Upper lobe of right lung (tissue), 1 donor: ENCODE measurements around the gene PPP1R14C. TPM values are rescaled to one million over a fixed set of nuclear protein-coding genes. Genes with fewer than 3 reads are reported as not detected.

Experiments used
- ATAC-seq: fragments of 200-7000 bp; cut with Tn5 transposase; one replicate; pipeline ENCODE4 v1.9.1; 2020; ENCODE audit warnings: mild to moderate bottlenecking, moderate library complexity
- DNase-seq: peaks from one replicate; pipeline ENCODE4 v3.0.0-alpha.2; 2020
- H3K27ac ChIP-seq: fragments of 200-600 bp; one replicate; pipeline ENCODE4 v1.8.0; 2022
- H3K27me3 ChIP-seq: fragments of 200-600 bp; one replicate; pipeline ENCODE4 v1.8.0; 2022; ENCODE audit warnings: mild to moderate bottlenecking
- H3K36me3 ChIP-seq: fragments of 200-600 bp; one replicate; pipeline ENCODE4 v1.8.0; 2022
- H3K4me1 ChIP-seq: fragments of 200-600 bp; one replicate; pipeline ENCODE4 v1.8.0; 2022
- H3K4me3 ChIP-seq: fragments of 200-600 bp; one replicate; pipeline ENCODE4 v1.8.0; 2022; ENCODE audit warnings: mild to moderate bottlenecking
- H3K9me3 ChIP-seq: fragments of 200-600 bp; one replicate; pipeline ENCODE4 v1.8.0; 2022
- intact Hi-C: fragments of 100-400 bp; cut with DNase I; formaldehyde crosslinking; loops from one replicate; pipeline ENCODE4 v1.11.0; 2022
- total RNA-seq: library from RNA; stranded (reverse); fragmentation: NEBNext Ultra II Directional; extraction: Animal tissue kit (Norgen Biotek cat#: 25700); gene quantifications from one replicate; pipeline ENCODE4 v1.2.1, GENCODE V29; 2021
- TF ChIP-seq, protein P1 (sequence below): fragments of 200-600 bp; IDR thresholded peaks from one replicate; pipeline ENCODE4 v1.8.0; 2022; ENCODE audit warnings: antibody characterized with exemption
- donor health status: DM: no; HTN: yes; CAD: no; lungs with severe emphysema.

Gene PPP1R14C
- total RNA-seq, 1 donor from 2014 or later = 10.0 TPM

DNA sequence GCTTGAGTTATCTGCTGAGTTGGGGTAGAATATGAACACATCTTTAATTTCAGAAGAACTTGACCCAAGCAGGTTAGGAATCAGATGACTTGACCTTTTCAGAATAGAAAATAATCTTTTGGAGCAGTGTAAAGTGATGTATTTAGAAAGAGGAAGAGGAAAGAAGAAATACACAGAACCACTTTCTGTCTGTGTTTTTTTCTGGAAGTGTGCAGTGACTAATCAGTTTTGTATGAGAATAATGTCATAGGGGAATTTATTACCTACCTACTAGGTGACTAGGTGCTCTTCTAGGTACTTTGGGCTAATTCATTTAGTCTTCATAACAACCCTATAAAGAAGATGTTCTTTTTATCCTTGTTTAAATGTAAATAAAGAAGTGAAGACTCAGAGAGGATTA lies 3.0 kb downstream of the PPP1R14C start:
- DNase-seq (no peak), ATAC-seq (no peak)
- H3K4me1 ChIP-seq = peaks cover 18% of the 10 kb centered on the region
- no peaks in the 10 kb centered on the region for H3K9me3 ChIP-seq
- intact Hi-C loops = no loop called here
- peaks cover 56% of the 10 kb centered on the region for H3K27me3 ChIP-seq
- peak overlapping the region; percentile 31 for H3K27ac ChIP-seq
- H3K4me3 ChIP-seq = no peak overlapping the region
- TF ChIP-seq, protein P1, sequence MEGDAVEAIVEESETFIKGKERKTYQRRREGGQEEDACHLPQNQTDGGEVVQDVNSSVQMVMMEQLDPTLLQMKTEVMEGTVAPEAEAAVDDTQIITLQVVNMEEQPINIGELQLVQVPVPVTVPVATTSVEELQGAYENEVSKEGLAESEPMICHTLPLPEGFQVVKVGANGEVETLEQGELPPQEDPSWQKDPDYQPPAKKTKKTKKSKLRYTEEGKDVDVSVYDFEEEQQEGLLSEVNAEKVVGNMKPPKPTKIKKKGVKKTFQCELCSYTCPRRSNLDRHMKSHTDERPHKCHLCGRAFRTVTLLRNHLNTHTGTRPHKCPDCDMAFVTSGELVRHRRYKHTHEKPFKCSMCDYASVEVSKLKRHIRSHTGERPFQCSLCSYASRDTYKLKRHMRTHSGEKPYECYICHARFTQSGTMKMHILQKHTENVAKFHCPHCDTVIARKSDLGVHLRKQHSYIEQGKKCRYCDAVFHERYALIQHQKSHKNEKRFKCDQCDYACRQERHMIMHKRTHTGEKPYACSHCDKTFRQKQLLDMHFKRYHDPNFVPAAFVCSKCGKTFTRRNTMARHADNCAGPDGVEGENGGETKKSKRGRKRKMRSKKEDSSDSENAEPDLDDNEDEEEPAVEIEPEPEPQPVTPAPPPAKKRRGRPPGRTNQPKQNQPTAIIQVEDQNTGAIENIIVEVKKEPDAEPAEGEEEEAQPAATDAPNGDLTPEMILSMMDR = no peak
- no peaks in the 10 kb centered on the region for H3K36me3 ChIP-seq

DNA sequence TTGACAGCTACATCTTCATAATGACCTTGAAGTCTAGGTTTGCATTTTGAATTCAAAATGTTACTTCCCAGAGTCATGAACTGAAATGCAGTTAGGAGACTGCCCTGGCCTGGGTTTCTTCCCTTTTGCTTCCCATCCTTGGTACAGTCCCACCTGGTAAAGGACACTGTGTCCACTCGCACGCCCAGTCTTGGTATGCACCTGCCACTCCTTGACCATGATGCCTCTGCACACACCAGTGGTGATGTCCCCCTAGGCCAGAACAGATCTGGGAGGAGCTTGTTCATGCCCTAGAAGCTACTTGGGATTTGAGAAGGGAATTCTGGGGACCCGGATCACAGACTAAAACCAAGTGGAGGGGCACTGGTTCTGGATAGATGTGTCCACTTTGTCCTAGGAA lies 3.6 kb downstream of the PPP1R14C start:
- Histone ChIP-seq H3K4me1 (peaks cover 18% of the 10 kb centered on the region), H3K36me3 (no peaks in the 10 kb centered on the region), H3K4me3 (no peak overlapping the region), H3K9me3 (no peaks in the 10 kb centered on the region), H3K27me3 (peaks cover 62% of the 10 kb centered on the region), H3K27ac (no peak overlapping the region)
- ATAC-seq (no peak), DNase-seq (no peak)
- TF ChIP-seq, protein P1 = no peak
- intact Hi-C loops = no loop called here

DNA sequence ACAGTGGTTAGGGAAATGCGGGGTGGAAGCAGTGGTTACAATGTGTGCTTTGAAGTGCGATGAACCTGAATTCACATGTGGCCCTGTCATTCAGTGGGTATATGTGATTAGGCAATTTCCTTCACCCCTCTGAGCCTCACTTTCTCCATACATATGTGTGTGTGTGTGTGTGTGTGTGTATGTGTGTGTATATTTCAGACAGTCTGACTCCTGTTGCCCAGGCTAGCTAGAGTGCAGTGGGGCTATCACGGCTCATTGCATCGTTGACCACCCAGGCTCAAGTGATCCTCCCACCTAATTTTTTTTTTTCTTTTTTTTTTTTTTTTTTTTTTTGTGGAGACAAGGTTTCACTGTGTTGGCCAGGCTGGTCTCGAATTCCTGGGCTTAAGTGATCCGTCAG lies 6.3 kb downstream of the PPP1R14C start:
- TF ChIP-seq, protein P1 = no peak
- DNase-seq = no peak
- no peak for ATAC-seq
- Histone ChIP-seq H3K27ac (no peak overlapping the region), H3K4me1 (peaks cover 17% of the 10 kb centered on the region), H3K27me3 (peaks cover 41% of the 10 kb centered on the region), H3K9me3 (no peaks in the 10 kb centered on the region), H3K36me3 (no peaks in the 10 kb centered on the region), H3K4me3 (no peak overlapping the region)
- intact Hi-C loops = no loop called here

DNA sequence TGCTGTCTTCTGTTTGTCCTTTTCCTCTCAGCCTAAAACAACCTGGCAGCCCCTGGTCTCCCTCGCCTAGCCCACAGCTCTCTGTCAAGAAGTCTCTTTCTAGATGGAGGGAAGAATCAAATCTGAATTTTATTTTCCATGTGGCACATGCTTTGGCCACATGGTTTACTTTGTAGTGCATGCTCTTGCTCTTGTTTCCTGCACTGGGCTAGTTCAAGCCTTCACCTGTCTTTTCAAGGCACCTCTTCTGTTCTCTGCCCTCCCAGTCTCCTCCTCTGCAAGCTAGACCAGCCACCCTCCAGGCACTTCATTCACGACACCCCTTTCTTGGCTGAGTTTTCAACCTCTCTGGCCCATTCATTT lies 7.6 kb downstream of the PPP1R14C start:
- intact Hi-C loops = no loop called here
- Histone ChIP-seq H3K4me3 (no peak overlapping the region), H3K27me3 (peaks cover 28% of the 10 kb centered on the region), H3K27ac (no peak overlapping the region), H3K4me1 (peaks cover 19% of the 10 kb centered on the region), H3K36me3 (no peaks in the 10 kb centered on the region), H3K9me3 (no peaks in the 10 kb centered on the region)
- TF ChIP-seq, protein P1 = no peak
- DNase-seq = no peak
- no peak for ATAC-seq

DNA sequence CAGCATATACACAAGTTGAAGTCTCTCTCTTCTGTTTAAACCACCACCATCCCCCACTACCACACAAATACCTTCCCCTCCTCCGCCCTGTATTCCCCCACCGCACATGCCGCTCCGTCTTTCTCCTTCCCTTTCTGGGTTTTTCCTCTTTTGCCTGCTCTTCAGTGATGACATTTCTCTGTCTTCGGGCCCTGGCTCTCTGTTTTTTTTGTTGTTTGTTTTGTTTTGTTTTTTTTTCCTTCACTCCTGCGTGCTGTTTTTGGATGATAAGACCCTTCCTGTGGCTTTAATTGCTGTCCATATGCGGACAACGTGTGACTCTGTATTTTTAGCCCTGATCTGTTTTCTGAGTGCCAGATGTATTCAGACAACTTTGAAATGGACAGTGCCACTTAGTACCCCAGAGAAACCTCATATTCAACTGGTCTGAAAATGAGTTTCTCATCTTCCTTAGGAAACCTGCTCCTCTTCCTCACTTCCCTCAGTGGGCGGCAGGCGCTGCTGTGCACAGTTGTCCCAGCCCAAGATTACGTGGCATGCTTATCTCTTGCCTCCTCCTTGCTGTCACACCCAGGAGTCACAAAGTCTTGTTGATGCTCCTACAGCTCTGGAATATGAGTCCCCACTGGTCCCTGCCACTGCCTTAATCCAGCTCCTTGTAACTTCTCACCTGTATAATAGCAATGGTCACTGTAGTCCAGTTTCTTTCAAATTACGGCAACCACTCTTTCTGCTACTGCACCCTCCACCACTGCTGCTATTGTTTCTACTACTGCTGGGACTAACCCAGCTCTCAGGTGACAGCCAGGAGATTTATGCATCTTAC lies 8.2 kb downstream of the PPP1R14C start:
- Histone ChIP-seq H3K9me3 (no peaks in the 10 kb centered on the region), H3K27ac (no peak overlapping the region), H3K36me3 (no peaks in the 10 kb centered on the region), H3K4me3 (no peak overlapping the region), H3K27me3 (peaks cover 24% of the 10 kb centered on the region), H3K4me1 (peaks cover 18% of the 10 kb centered on the region)
- ATAC-seq (no peak), DNase-seq (no peak)
- TF ChIP-seq, protein P1 = no peak
- intact Hi-C loops = no loop called here
